Transverse colon (tissue), 4 donors: ENCODE results near the gene GPC6.

Experiments used
- POLR2AphosphoS5 ChIP-seq, 3 donors: sonication (generic); formaldehyde crosslinking; IDR thresholded peaks; one replicate each; pipeline ENCODE4 v1.6.1; 2016; ENCODE audit warnings: antibody characterized with exemption in 3 of 3
- TF ChIP-seq, protein P1 (sequence below), 5 experiments: fragments of 200-600 bp in 3 of 5; fragments of 450-650 bp in 2 of 5; sonication (generic) in 3 of 5; IDR thresholded peaks; 1 replicate in 2 of 5; 2 replicates in 3 of 5; pipeline ENCODE4 v1.5.1; 2016 to 2017; ENCODE audit warnings: antibody characterized with exemption in 5 of 5, inconsistent platforms in 3 of 5, mild to moderate bottlenecking in 2 of 5, moderate library complexity in 1 of 5

DNA sequence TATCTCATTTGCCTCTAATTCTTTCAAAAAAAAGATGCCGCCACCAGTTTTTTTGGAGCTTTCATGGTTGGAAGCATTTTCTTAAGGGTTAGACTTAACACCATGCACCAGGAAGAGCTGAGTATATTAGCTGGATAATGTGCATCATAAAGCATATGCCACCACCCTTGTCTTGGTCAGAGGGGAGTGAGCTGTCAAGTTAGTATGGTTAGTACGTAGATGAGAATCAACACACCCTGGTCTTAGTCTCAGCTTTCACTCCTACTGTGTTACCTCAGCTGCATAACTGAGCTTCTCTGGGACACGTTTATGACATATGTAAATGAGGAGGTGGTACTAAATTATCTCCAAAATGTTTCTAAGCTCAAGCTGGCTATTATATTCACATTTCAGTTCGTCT is 837.2 kb downstream of the GPC6 start:
- TF ChIP-seq, protein P1, sequence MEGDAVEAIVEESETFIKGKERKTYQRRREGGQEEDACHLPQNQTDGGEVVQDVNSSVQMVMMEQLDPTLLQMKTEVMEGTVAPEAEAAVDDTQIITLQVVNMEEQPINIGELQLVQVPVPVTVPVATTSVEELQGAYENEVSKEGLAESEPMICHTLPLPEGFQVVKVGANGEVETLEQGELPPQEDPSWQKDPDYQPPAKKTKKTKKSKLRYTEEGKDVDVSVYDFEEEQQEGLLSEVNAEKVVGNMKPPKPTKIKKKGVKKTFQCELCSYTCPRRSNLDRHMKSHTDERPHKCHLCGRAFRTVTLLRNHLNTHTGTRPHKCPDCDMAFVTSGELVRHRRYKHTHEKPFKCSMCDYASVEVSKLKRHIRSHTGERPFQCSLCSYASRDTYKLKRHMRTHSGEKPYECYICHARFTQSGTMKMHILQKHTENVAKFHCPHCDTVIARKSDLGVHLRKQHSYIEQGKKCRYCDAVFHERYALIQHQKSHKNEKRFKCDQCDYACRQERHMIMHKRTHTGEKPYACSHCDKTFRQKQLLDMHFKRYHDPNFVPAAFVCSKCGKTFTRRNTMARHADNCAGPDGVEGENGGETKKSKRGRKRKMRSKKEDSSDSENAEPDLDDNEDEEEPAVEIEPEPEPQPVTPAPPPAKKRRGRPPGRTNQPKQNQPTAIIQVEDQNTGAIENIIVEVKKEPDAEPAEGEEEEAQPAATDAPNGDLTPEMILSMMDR (IDR thresholded peaks at IDR 0.05), result no peak
- no peak for TF ChIP-seq POLR2AphosphoS5 (IDR thresholded peaks at IDR 0.05)
